Mesendoderm (in vitro differentiated cells): Measurements from ENCODE around the gene SMIM44.

Experiments used
- DNase-seq: peaks from one replicate; pipeline ENCODE4 v3.0.0; 2013
- H2AK5ac ChIP-seq: 2 replicates; pipeline ENCODE4 v1.6.1; 2013; ENCODE audit warnings: low read length, inconsistent platforms
- H2BK120ac ChIP-seq: 2 replicates; pipeline ENCODE4 v1.6.1; 2013; ENCODE audit warnings: low read depth, mild to moderate bottlenecking, low read length, moderate library complexity, mixed read lengths
- H2BK15ac ChIP-seq: replicated peaks from 2 replicates; pipeline ENCODE4 v1.6.1; 2013; ENCODE audit warnings: low read depth, mild to moderate bottlenecking, moderate library complexity
- H2BK5ac ChIP-seq: 2 replicates; pipeline ENCODE4 v1.6.1; 2013; ENCODE audit warnings: low read length, inconsistent platforms
- H3K18ac ChIP-seq: 2 replicates; pipeline ENCODE4 v1.6.1; 2013; ENCODE audit warnings: mild to moderate bottlenecking, low read length, mixed read lengths
- H3K23ac ChIP-seq: one replicate; pipeline ENCODE4 v1.6.1; 2013; ENCODE audit warnings: low read length
- H3K27ac ChIP-seq: 2 replicates; pipeline ENCODE4 v1.5.1; 2013; ENCODE audit warnings: low read depth, mild to moderate bottlenecking, inconsistent platforms, low read length, moderate library complexity
- H3K27me3 ChIP-seq: 2 replicates; pipeline ENCODE4 v1.6.1; 2013; ENCODE audit warnings: low read length, control low read depth, mild to moderate bottlenecking, inconsistent platforms; ENCODE audit not compliant: insufficient read depth, poor library complexity
- H3K36me3 ChIP-seq: 2 replicates; pipeline ENCODE4 v1.6.1; 2013; ENCODE audit warnings: low read length, inconsistent platforms; ENCODE audit not compliant: control insufficient read depth, insufficient read depth
- H3K4ac ChIP-seq: one replicate; pipeline ENCODE4 v1.6.1; 2013; ENCODE audit warnings: low read depth, mild to moderate bottlenecking, low read length, moderate library complexity
- H3K4me1 ChIP-seq: 2 replicates; pipeline ENCODE4 v1.6.1; 2013; ENCODE audit warnings: low read depth, low read length, inconsistent platforms; ENCODE audit not compliant: control insufficient read depth
- H3K4me2 ChIP-seq: 2 replicates; pipeline ENCODE4 v1.6.1; 2013; ENCODE audit warnings: low read length
- H3K4me3 ChIP-seq: 2 replicates; pipeline ENCODE4 v1.5.1; 2013; ENCODE audit warnings: mild to moderate bottlenecking, low read length
- H3K56ac ChIP-seq: one replicate; pipeline ENCODE4 v1.6.1; 2013; ENCODE audit warnings: low read length
- H3K79me1 ChIP-seq: 2 replicates; pipeline ENCODE4 v1.6.1; 2013; ENCODE audit warnings: low read length, inconsistent platforms
- H3K79me2 ChIP-seq: 2 replicates; pipeline ENCODE4 v1.6.1; 2013; ENCODE audit warnings: mild to moderate bottlenecking, low read length; ENCODE audit not compliant: control insufficient read depth, insufficient read depth
- H3K9ac ChIP-seq: 2 replicates; pipeline ENCODE4 v1.6.1; 2013; ENCODE audit warnings: low read length, inconsistent platforms
- H4K5ac ChIP-seq: one replicate; pipeline ENCODE4 v1.6.1; 2013; ENCODE audit warnings: low read length
- H4K8ac ChIP-seq: one replicate; pipeline ENCODE4 v1.6.1; 2013; ENCODE audit warnings: low read depth, mild to moderate bottlenecking, control low read depth, low read length, moderate library complexity
- WGBS: extraction: QIAGEN DNeasy Blood & Tissue Kit; methylation state at CpG from one replicate; pipeline ENCODE4 v1.1.7; 2013; ENCODE audit warnings: low lambda C conversion rate, missing lambda C conversion rate; ENCODE audit not compliant: insufficient coverage; ENCODE audit errors: extremely low coverage; 5-methylcytosine and 5-hydroxymethylcytosine counted together

The SMIM44 gene

GRCh38 chr19:3477951-3478350 lies 5.3 kb downstream of the SMIM44 start:
- WGBS: no CpG with 5 or more reads among the region's 2 CpGs
- no peak overlapping the region for H2BK120ac ChIP-seq
- no peak overlapping the region for H3K18ac ChIP-seq

GRCh38 chr19:3477506-3477905 lies 5.7 kb downstream of the SMIM44 start:
- Histone ChIP-seq H3K27ac (no peak overlapping the region), H2AK5ac (no peak overlapping the region)
- DNase-seq: no peak

More at GRCh38 chr19:3477951-3478350, 5.3 kb downstream of the SMIM44 start:
- Histone ChIP-seq H2BK15ac (no peak overlapping the region), H3K23ac (no peak overlapping the region), H3K9ac (no peak overlapping the region), H3K79me2 (no peaks in the 10 kb centered on the region), H3K56ac (no peak overlapping the region), H3K4ac (no peak overlapping the region), H3K4me2 (no peak overlapping the region), H3K36me3 (no peaks in the 10 kb centered on the region), H4K5ac (no peak overlapping the region), H2BK5ac (no peak overlapping the region), H3K4me1 (peaks cover 2% of the 10 kb centered on the region), H3K27me3 (no peaks in the 10 kb centered on the region), H3K79me1 (no peaks in the 10 kb centered on the region), H2AK5ac (no peak overlapping the region), H3K4me3 (no peak overlapping the region), H4K8ac (no peak overlapping the region), H3K27ac (no peak overlapping the region)
- DNase-seq: no peak

GRCh38 chr19:3476830-3477229 lies 6.4 kb downstream of the SMIM44 start:
- no peaks in the 10 kb centered on the region for H3K79me2 ChIP-seq
- no peak overlapping the region for H3K4me3 ChIP-seq
- H3K27me3 ChIP-seq: no peaks in the 10 kb centered on the region
- no peak overlapping the region for H3K4me2 ChIP-seq
- H2BK5ac ChIP-seq: no peak overlapping the region
- no peak overlapping the region for H3K23ac ChIP-seq
- no peak overlapping the region for H4K5ac ChIP-seq
- no peaks in the 10 kb centered on the region for H3K36me3 ChIP-seq
- no peak overlapping the region for H3K56ac ChIP-seq
- H2BK120ac ChIP-seq: no peak overlapping the region
- no peaks in the 10 kb centered on the region for H3K4me1 ChIP-seq
- H3K79me1 ChIP-seq: no peaks in the 10 kb centered on the region
- WGBS: no CpG with 5 or more reads among the region's 2 CpGs
- no peak for DNase-seq
- no peak overlapping the region for H3K27ac ChIP-seq
- H4K8ac ChIP-seq: no peak overlapping the region
- no peak overlapping the region for H2BK15ac ChIP-seq
- no peak overlapping the region for H3K4ac ChIP-seq
- no peak overlapping the region for H3K9ac ChIP-seq
- no peak overlapping the region for H3K18ac ChIP-seq
- H2AK5ac ChIP-seq: no peak overlapping the region

More at GRCh38 chr19:3477506-3477905, 5.7 kb downstream of the SMIM44 start:
- no peak overlapping the region for H3K4me3 ChIP-seq
- no peak overlapping the region for H2BK120ac ChIP-seq
- no peak overlapping the region for H4K5ac ChIP-seq
- H3K4me2 ChIP-seq: no peak overlapping the region
- no peaks in the 10 kb centered on the region for H3K36me3 ChIP-seq
- no peak overlapping the region for H2BK15ac ChIP-seq
- no peak overlapping the region for H2BK5ac ChIP-seq
- H3K27me3 ChIP-seq: no peaks in the 10 kb centered on the region
- no peak overlapping the region for H3K56ac ChIP-seq
- no peak overlapping the region for H3K9ac ChIP-seq
- no peak overlapping the region for H3K18ac ChIP-seq
- H3K23ac ChIP-seq: no peak overlapping the region
- H3K79me2 ChIP-seq: no peaks in the 10 kb centered on the region
- no peaks in the 10 kb centered on the region for H3K79me1 ChIP-seq
- H4K8ac ChIP-seq: no peak overlapping the region
- H3K4ac ChIP-seq: no peak overlapping the region
- peaks cover 2% of the 10 kb centered on the region for H3K4me1 ChIP-seq

GRCh38 chr19:3475449-3475848 lies 7.8 kb downstream of the SMIM44 start:
- no peak overlapping the region for H2AK5ac ChIP-seq
- no peak overlapping the region for H3K4me2 ChIP-seq
- no peak overlapping the region for H3K23ac ChIP-seq
- H2BK15ac ChIP-seq: no peak overlapping the region
- H3K27ac ChIP-seq: no peak overlapping the region
- no peak overlapping the region for H3K4me3 ChIP-seq
- 100% methylated on average over 2 of the region's 4 CpGs for WGBS
- no peak overlapping the region for H3K4ac ChIP-seq
- no peak overlapping the region for H4K5ac ChIP-seq
- no peak overlapping the region for H2BK5ac ChIP-seq
- no peaks in the 10 kb centered on the region for H3K36me3 ChIP-seq
- H3K79me2 ChIP-seq: no peaks in the 10 kb centered on the region
- H3K56ac ChIP-seq: no peak overlapping the region
- H4K8ac ChIP-seq: no peak overlapping the region
- no peak overlapping the region for H2BK120ac ChIP-seq
- DNase-seq: no peak
- H3K9ac ChIP-seq: no peak overlapping the region
- H3K18ac ChIP-seq: no peak overlapping the region
- H3K79me1 ChIP-seq: no peaks in the 10 kb centered on the region
- H3K27me3 ChIP-seq: no peaks in the 10 kb centered on the region
- no peaks in the 10 kb centered on the region for H3K4me1 ChIP-seq

- no peaks in the 10 kb centered on the region for H3K36me3 ChIP-seq
- no peak overlapping the region for H3K4me2 ChIP-seq
- H2AK5ac ChIP-seq: no peak overlapping the region
- no CpG with 5 or more reads among the region's 2 CpGs for WGBS
- H4K5ac ChIP-seq: no peak overlapping the region
- H3K23ac ChIP-seq: no peak overlapping the region
- no peak overlapping the region for H2BK15ac ChIP-seq
- H3K79me2 ChIP-seq: no peaks in the 10 kb centered on the region
- no peak overlapping the region for H3K4me3 ChIP-seq
- H3K27me3 ChIP-seq: no peaks in the 10 kb centered on the region
- no peak overlapping the region for H2BK120ac ChIP-seq
- no peak for DNase-seq
- H3K56ac ChIP-seq: no peak overlapping the region
- no peaks in the 10 kb centered on the region for H3K79me1 ChIP-seq
- no peak overlapping the region for H2BK5ac ChIP-seq
- H3K4ac ChIP-seq: no peak overlapping the region
- H3K4me1 ChIP-seq: no peaks in the 10 kb centered on the region
- H4K8ac ChIP-seq: no peak overlapping the region
- no peak overlapping the region for H3K18ac ChIP-seq
- H3K9ac ChIP-seq: no peak overlapping the region
- no peak overlapping the region for H3K27ac ChIP-seq
These were observed 8.6 kb downstream of the SMIM44 start for GRCh38 chr19:3474614-3475013.

GRCh38 chr19:3474010-3474409 lies 9.2 kb downstream of the SMIM44 start:
- Histone ChIP-seq H3K4ac (no peak overlapping the region), H2BK15ac (no peak overlapping the region), H3K9ac (no peak overlapping the region), H3K56ac (no peak overlapping the region), H3K4me2 (no peak overlapping the region), H4K8ac (no peak overlapping the region), H3K27me3 (no peaks in the 10 kb centered on the region), H3K27ac (no peak overlapping the region), H2AK5ac (no peak overlapping the region), H3K23ac (no peak overlapping the region), H4K5ac (no peak overlapping the region), H3K4me3 (no peak overlapping the region), H3K79me2 (no peaks in the 10 kb centered on the region), H3K4me1 (no peaks in the 10 kb centered on the region), H2BK5ac (no peak overlapping the region), H2BK120ac (no peak overlapping the region), H3K18ac (no peak overlapping the region), H3K36me3 (no peaks in the 10 kb centered on the region), H3K79me1 (no peaks in the 10 kb centered on the region)
- DNase-seq: no peak
- WGBS: no CpG with 5 or more reads among the region's 8 CpGs
